ENCODE data around the gene STAT3. TPM values are rescaled to one million over a fixed set of nuclear protein-coding genes. Genes with fewer than 3 reads are reported as not detected.
"Not testable (repeated sequence)": the region's sequence is repeated elsewhere in the genome, so short reads cannot be mapped to it uniquely, and the experiment has no call there.

Gene STAT3
- total and polyA plus RNA-seq, 2 experiments from 2014 or later = 82.1 to 82.7 TPM

DNA sequence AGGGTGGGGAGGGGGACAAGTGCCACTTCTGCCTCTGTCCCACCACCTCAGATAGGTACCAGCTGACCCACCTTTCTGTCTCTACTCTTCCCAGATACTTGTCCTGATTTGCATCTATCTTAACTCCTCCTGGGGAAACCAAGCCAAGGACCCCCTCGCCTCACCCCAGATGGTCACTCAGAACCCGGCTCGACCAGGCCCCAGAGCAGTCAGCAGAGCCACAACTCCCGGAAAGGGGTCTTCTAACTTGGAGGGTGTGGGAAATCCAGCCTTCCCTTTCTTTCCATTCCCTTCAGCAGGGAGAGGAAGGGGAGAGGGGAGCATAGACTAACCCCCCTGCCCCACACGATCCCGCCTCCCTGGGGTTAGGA is 32.9 kb upstream of the STAT3 start:
- no peak for DNase-seq (ENCODE audit: low read depth in 1 of 2, low spot score in 1 of 2)
- TF ChIP-seq, protein P1, sequence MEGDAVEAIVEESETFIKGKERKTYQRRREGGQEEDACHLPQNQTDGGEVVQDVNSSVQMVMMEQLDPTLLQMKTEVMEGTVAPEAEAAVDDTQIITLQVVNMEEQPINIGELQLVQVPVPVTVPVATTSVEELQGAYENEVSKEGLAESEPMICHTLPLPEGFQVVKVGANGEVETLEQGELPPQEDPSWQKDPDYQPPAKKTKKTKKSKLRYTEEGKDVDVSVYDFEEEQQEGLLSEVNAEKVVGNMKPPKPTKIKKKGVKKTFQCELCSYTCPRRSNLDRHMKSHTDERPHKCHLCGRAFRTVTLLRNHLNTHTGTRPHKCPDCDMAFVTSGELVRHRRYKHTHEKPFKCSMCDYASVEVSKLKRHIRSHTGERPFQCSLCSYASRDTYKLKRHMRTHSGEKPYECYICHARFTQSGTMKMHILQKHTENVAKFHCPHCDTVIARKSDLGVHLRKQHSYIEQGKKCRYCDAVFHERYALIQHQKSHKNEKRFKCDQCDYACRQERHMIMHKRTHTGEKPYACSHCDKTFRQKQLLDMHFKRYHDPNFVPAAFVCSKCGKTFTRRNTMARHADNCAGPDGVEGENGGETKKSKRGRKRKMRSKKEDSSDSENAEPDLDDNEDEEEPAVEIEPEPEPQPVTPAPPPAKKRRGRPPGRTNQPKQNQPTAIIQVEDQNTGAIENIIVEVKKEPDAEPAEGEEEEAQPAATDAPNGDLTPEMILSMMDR (IDR thresholded peaks at IDR 0.05; ENCODE audit: low read depth, low read length) = no peak
- Histone ChIP-seq H3K27me3 (peaks cover 20% of the 10 kb centered on the region), H3K27ac (peak overlapping the region; percentile 4), H3K36me3 (no peaks in the 10 kb centered on the region), H3K4me1 (ENCODE audit: low read depth) (peaks cover 25% of the 10 kb centered on the region), H3K4me3 (peak overlapping the region; percentile 52), H3K9me3 (ENCODE audit: low read depth) (no peaks in the 10 kb centered on the region)

DNA sequence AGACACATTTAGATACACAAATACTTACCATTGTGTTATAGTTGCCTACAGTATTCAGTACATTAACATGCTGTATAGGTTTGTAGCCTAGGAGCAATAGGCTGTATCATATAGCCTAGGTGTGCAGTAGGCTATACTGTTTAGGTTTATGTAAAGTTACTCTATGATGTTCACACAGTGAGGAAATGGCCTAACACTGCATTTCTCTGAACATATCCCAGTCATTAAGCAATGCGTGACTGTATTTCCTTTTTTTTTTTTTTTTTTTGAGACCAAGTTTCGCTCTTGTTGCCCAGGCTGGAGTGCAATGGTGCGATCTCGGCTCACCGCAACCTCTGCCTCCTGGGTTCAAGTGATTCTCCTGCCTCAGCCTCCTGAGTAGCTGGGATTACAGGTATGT is 29.7 kb upstream of the STAT3 start:
- H3K27ac ChIP-seq; DNase-seq (ENCODE audit: low read depth in 1 of 2, low spot score in 1 of 2); H3K9me3 ChIP-seq (ENCODE audit: low read depth); H3K4me3 ChIP-seq; H3K36me3 ChIP-seq: not testable (repeated sequence)
- Histone ChIP-seq H3K4me1 (ENCODE audit: low read depth) (peaks cover 25% of the 10 kb centered on the region), H3K27me3 (peaks cover 20% of the 10 kb centered on the region)

DNA sequence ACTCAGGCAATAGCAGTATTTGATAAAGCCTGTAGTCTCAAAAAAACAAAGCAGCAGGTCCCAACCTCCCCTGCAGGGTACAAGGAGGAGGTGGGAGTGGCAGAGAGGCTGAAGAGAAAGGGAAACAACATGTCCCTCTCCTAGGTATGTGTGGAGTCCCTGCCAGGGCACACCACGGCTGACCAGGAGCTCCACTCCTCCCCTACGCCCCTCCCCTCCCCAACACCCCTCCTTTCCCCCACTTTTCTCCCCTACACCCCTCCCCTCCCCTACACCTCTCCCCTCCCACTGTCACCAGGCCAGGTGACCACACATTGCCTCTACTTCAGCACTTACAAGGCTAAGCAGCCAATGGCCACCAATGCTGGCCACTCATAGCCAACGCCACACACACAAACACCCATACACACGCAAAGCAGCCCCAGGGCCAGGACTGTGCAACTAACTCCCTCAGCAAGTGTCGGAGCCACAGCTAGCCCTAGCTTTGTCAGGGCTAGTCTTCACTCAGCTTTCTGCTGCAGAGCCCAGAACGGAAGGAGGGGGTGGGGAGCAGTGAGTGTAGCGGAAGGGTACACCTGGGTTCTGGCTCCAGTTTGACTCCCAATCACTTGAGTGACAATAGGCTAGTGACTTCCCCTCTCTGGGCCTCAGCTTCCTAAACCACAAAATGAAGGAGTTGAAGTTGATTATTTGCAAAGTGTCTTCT is 26.6 kb upstream of the STAT3 start:
- H3K4me1 ChIP-seq (ENCODE audit: low read depth) = peaks cover 1% of the 10 kb centered on the region
- TF ChIP-seq, protein P1 (IDR thresholded peaks at IDR 0.05; ENCODE audit: low read depth, low read length) = no peak
- no peaks in the 10 kb centered on the region for H3K36me3 ChIP-seq
- no peaks in the 10 kb centered on the region for H3K27me3 ChIP-seq
- no peak for DNase-seq (ENCODE audit: low read depth in 1 of 2, low spot score in 1 of 2)
- no peak overlapping the region for H3K27ac ChIP-seq
- H3K4me3 ChIP-seq = no peak overlapping the region
- H3K9me3 ChIP-seq (ENCODE audit: low read depth) = no peaks in the 10 kb centered on the region

DNA sequence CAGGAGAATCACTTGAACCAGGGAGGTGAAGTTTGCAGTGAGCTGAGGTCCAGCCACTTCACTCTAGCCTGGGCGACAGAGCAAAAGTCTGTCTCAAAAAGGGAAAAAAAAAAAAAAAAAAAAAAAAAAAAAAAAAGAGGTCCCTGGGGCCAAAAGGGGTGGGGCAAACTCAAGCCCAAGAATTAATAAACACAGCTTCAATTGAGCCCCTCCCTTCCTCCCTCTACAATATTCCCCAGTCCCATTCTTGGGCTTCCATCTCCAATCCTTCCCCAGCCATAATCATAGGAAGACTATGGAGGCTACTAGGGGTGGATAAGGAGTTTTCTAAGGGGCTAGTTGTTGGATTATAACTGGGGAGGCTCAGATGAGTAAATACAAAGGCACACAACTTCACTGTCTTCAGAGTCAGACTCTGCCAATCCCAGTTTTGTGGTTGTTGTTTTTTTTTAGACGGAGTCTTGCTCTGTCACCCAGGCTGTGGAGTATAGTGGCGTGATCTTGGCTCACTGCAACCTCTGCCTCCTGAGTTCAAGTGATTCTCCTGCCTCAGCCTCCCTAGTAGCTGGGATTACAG is 25.3 kb upstream of the STAT3 start:
- H3K9me3 ChIP-seq (ENCODE audit: low read depth) = no peaks in the 10 kb centered on the region
- no peak overlapping the region for H3K27ac ChIP-seq
- H3K36me3 ChIP-seq = no peaks in the 10 kb centered on the region
- H3K4me1 ChIP-seq (ENCODE audit: low read depth) = no peaks in the 10 kb centered on the region
- no peaks in the 10 kb centered on the region for H3K27me3 ChIP-seq
- peak in 1 of 2 donors; percentile 24 for DNase-seq (ENCODE audit: low read depth in 1 of 2, low spot score in 1 of 2)
- no peak overlapping the region for H3K4me3 ChIP-seq
- TF ChIP-seq, protein P1 (IDR thresholded peaks at IDR 0.05; ENCODE audit: low read depth, low read length) = no peak

DNA sequence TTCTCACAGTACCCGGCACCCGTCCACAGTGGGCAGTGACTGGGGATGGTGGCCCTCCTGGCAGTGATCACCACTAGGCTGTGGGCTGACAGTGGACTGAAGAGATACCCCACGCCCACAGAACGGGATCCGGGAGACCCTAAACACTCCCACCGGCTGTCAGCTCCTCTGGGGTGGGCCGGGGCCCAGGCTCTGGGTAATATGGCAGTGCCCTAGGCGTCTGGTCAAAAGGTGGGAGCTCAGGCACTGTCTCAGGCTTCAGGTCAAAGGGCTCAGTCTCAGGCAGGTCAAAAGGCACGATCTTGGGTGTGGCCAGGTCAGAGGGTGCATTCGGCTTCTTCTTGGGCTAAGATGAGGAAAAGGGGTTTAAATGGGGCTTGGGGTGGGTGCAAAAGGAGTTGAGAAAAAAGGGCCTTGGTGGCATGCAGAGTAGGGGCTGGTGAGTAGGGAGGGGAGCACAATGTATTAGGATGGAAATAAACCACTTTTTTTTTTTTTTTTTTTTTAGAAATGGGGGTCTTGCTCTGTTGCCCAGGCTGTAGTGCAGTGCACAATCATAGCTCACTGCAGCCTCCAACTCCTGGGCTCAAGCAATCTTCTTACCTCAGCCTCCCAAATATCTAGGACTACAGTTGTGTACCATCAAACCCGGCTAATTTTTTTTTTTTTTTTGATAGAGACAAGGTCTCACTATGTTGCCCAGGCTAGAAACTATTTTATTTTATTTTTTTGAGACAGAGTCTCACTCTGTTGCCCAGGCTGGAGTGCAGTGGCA is 23.9 kb upstream of the STAT3 start:
- Histone ChIP-seq H3K4me3 (no peak overlapping the region), H3K36me3 (no peaks in the 10 kb centered on the region), H3K27me3 (no peaks in the 10 kb centered on the region), H3K4me1 (ENCODE audit: low read depth) (no peaks in the 10 kb centered on the region), H3K27ac (no peak overlapping the region), H3K9me3 (ENCODE audit: low read depth) (no peaks in the 10 kb centered on the region)
- no peak for DNase-seq (ENCODE audit: low read depth in 1 of 2, low spot score in 1 of 2)
- TF ChIP-seq, protein P1 (IDR thresholded peaks at IDR 0.05; ENCODE audit: low read depth, low read length) = no peak

DNA sequence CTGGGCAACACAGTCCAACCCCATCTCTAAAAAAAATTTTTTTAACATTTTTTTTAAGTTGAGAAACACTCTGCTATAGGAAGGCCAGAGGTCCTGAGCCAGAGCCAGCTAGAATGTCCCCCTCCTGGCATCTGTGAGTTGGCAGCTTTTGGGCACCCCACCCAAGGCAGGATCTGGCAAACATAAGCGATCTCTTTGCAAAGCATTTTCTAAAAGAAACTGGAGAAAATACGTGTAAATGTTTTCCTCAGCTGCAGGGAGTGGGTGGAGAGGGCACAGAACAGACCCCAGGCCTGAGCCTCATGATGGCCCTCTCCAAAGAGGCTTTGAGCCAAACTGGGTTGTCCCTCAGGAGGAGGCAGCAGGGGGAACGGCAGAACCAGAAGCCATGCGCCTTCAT is 23.1 kb upstream of the STAT3 start:
- TF ChIP-seq, protein P1 (IDR thresholded peaks at IDR 0.05; ENCODE audit: low read depth, low read length) = no peak
- Histone ChIP-seq H3K4me1 (ENCODE audit: low read depth) (no peaks in the 10 kb centered on the region), H3K4me3 (no peak overlapping the region), H3K36me3 (no peaks in the 10 kb centered on the region), H3K27me3 (no peaks in the 10 kb centered on the region), H3K9me3 (ENCODE audit: low read depth) (no peaks in the 10 kb centered on the region), H3K27ac (no peak overlapping the region)
- DNase-seq (ENCODE audit: low read depth in 1 of 2, low spot score in 1 of 2) = no peak
